ENCODE data around the gene TBL1X.

- TF ChIP-seq POLR2A (IDR thresholded peaks at IDR 0.05; ENCODE audit: low read length) (no peak), GATA1 (IDR thresholded peaks at IDR 0.05; ENCODE audit: low read depth, low read length) (no peak)
These were observed 55.3 kb downstream of the TBL1X start for GRCh38 chrX:9520217-9520590.
